GM18867 (cell line): Measurements from ENCODE around the gene MDFI.
"Not testable (repeated sequence)": the region's sequence is repeated elsewhere in the genome, so short reads cannot be mapped to it uniquely, and the experiment has no call there.

Experiments
- ATAC-seq: cut with Tn5 transposase; IDR thresholded peaks from one replicate; pipeline ENCODE4 v1.9.1; 2021; ENCODE audit warnings: mild to moderate bottlenecking, moderate library complexity; ENCODE audit not compliant: unreplicated experiment

Gene MDFI

GRCh38 chr6:41602422-41602743, 35.9 kb upstream of the MDFI start:
- ATAC-seq, result no peak

- ATAC-seq, result no peak
Measured at GRCh38 chr6:41602864-41603608, 35.2 kb upstream of the MDFI start.

- no peak for ATAC-seq
Measured at GRCh38 chr6:41604006-41604405, 34.3 kb upstream of the MDFI start.

GRCh38 chr6:41605649-41606048, 32.6 kb upstream of the MDFI start:
- ATAC-seq, result no peak

- no peak for ATAC-seq
Measured at GRCh38 chr6:41607036-41607435, 31.2 kb upstream of the MDFI start.

- ATAC-seq, result no peak
Measured at GRCh38 chr6:41607736-41608135, 30.5 kb upstream of the MDFI start.

GRCh38 chr6:41608443-41609151, 29.7 kb upstream of the MDFI start:
- no peak for ATAC-seq

- no peak for ATAC-seq
Measured at GRCh38 chr6:41614715-41615114, 23.6 kb upstream of the MDFI start.

- no peak for ATAC-seq
Measured at GRCh38 chr6:41615311-41615710, 23.0 kb upstream of the MDFI start.

- no peak for ATAC-seq
Measured at GRCh38 chr6:41618598-41618997, 19.7 kb upstream of the MDFI start.

GRCh38 chr6:41619193-41619592, 19.1 kb upstream of the MDFI start:
- ATAC-seq, result not testable (repeated sequence)

- ATAC-seq, result no peak
Measured at GRCh38 chr6:41621367-41621766, 16.9 kb upstream of the MDFI start.

GRCh38 chr6:41621802-41622201, 16.5 kb upstream of the MDFI start:
- ATAC-seq, result no peak

GRCh38 chr6:41622206-41622988, 15.9 kb upstream of the MDFI start:
- ATAC-seq, result no peak

GRCh38 chr6:41623330-41623729, 14.9 kb upstream of the MDFI start:
- no peak for ATAC-seq

GRCh38 chr6:41624621-41625380, 13.5 kb upstream of the MDFI start:
- ATAC-seq, result no peak

GRCh38 chr6:41625442-41625841, 12.8 kb upstream of the MDFI start:
- ATAC-seq, result no peak

GRCh38 chr6:41626022-41626421, 12.2 kb upstream of the MDFI start:
- no peak for ATAC-seq

- ATAC-seq, result no peak
Measured at GRCh38 chr6:41626917-41627316, 11.4 kb upstream of the MDFI start.

GRCh38 chr6:41629128-41629527, 9.1 kb upstream of the MDFI start:
- no peak for ATAC-seq

GRCh38 chr6:41630069-41630468, 8.2 kb upstream of the MDFI start:
- no peak for ATAC-seq
